Tibial artery (tissue), 4 donors: ENCODE data around the gene SCGB1C2.

Experiments used
- DNase-seq, 2 donors: peaks; one replicate each; pipeline ENCODE4 v3.0.0-alpha.2; 2019
- H3K27ac ChIP-seq, 2 donors: fragments of 200-600 bp; sonication (generic) in 1 of 2; 1 replicate in 1 of 2; 2 replicates in 1 of 2; pipeline ENCODE4 v1.5.1; 2018 to 2019; ENCODE audit warnings: mild to moderate bottlenecking in 1 of 2
- H3K27me3 ChIP-seq, 2 donors: fragments of 200-600 bp; sonication (generic) in 1 of 2; one replicate each; pipeline versions ENCODE4 v1.5.1 to v1.6.0; 2016 to 2019
- H3K36me3 ChIP-seq, 3 donors: fragments of 200-600 bp; sonication (generic) in 2 of 3; one replicate each; pipeline ENCODE4 v1.5.1; 2016 to 2019; ENCODE audit warnings: mild to moderate bottlenecking in 2 of 3
- H3K4me1 ChIP-seq, 4 donors: fragments of 200-600 bp; sonication (generic) in 2 of 4; 1 replicate in 3 of 4; 2 replicates in 1 of 4; pipeline ENCODE4 v1.5.1; 2016 to 2019
- H3K4me3 ChIP-seq, 2 donors: fragments of 200-600 bp; sonication (generic) in 1 of 2; 1 replicate in 1 of 2; 2 replicates in 1 of 2; pipeline ENCODE4 v1.5.1; 2018 to 2019; ENCODE audit warnings: mild to moderate bottlenecking in 2 of 2
- H3K9me3 ChIP-seq, 3 donors: fragments of 200-600 bp; sonication (generic) in 1 of 3; one replicate each; pipeline ENCODE4 v1.5.1; 2016 to 2019
- intact Hi-C: fragments of 100-400 bp; cut with DNase I; formaldehyde crosslinking; loops from one replicate; pipeline ENCODE4 v1.15.0; 2023; ENCODE audit warnings: low total_unique reads
- TF ChIP-seq, protein P1 (sequence below), 2 experiments: fragments of 200-600 bp in 1 of 2; fragments of 450-650 bp in 1 of 2; IDR thresholded peaks; one replicate each; pipeline ENCODE4 v1.5.1; 2017 to 2019; ENCODE audit warnings: antibody characterized with exemption in 2 of 2, mild to moderate bottlenecking in 1 of 2, moderate library complexity in 1 of 2

The SCGB1C2 gene

DNA sequence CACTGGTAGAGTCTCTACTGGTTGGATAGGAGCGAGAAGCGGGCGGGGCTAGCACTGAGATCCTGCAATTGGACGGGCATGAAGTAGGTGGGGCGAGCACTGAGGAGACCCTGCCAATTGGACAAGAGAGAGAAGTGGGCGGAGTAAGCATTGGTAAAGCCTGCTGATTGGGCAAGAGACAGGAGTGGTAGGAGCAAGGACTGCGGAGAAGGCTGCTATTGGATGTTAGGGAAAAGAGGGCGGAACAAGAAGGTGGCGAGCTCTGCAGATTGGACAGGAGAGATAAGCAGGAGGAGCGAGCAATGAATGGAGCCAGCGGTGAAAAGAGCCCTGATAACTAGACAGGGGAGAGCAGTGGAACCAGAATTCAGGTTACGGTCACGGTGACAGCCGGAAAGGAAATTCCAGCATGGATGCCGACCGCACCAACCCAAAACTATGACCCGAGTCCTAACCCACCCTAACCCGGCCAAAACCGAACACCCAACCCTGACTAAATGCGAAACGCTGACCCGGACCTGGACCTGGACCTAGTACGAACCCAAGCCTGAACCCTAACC lies 4.8 kb downstream of the SCGB1C2 start:
- H3K36me3 ChIP-seq = no peaks in the 10 kb centered on the region
- H3K27me3 ChIP-seq = peaks cover 0 to 6% of the 10 kb centered on the region in 2 donors
- intact Hi-C loops = no loop called here
- DNase-seq = peak in 1 of 2 donors; percentile 60
- H3K27ac ChIP-seq = no peak overlapping the region
- peaks cover 0 to 4% (median 1%) of the 10 kb centered on the region in 4 donors for H3K4me1 ChIP-seq
- H3K4me3 ChIP-seq = no peak overlapping the region
- no peaks in the 10 kb centered on the region for H3K9me3 ChIP-seq
- TF ChIP-seq, protein P1, sequence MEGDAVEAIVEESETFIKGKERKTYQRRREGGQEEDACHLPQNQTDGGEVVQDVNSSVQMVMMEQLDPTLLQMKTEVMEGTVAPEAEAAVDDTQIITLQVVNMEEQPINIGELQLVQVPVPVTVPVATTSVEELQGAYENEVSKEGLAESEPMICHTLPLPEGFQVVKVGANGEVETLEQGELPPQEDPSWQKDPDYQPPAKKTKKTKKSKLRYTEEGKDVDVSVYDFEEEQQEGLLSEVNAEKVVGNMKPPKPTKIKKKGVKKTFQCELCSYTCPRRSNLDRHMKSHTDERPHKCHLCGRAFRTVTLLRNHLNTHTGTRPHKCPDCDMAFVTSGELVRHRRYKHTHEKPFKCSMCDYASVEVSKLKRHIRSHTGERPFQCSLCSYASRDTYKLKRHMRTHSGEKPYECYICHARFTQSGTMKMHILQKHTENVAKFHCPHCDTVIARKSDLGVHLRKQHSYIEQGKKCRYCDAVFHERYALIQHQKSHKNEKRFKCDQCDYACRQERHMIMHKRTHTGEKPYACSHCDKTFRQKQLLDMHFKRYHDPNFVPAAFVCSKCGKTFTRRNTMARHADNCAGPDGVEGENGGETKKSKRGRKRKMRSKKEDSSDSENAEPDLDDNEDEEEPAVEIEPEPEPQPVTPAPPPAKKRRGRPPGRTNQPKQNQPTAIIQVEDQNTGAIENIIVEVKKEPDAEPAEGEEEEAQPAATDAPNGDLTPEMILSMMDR (IDR thresholded peaks at IDR 0.05) = no peak

DNA sequence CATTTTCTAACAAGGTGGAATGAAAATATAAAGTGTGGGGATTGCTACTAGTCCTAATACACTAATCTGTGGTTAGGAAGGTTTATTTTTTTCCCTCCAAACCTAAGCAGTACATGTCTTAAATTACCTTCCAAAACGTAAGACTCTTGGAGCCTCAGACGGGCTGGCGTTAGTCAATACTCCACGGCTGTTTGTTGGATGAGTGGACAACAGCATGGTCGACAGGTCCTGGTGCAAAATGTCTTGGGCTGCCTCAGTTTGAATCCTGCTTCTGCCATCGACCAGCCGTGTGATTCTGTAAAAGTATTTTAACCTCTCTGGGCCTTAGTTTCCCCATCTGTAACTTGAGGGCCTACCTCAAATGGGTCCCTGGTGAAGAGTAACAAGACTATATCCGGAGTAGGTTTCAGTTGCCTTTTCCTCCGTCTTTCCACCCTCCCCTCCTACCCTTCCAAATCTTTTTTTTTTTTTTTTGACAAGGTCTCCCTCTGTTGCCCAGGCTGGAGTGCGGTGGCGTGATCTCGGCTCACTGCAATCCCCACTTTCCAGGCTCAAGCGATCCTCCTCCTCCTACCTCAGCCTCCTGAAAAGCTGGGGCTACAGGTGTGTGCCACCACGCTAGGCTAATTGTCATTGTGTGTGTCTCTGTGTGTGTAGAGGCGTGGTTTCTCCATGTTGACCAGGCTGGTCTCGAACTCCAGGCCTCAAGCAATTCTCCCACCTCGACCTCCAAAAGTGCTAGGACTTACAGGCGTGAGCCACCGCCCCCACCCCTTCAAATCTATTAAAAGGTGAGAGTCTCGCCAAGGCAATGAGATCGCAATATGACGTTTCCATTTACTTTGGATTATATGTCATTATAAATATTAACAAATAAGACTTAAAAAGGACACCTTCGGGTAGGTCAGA lies 5.8 kb downstream of the SCGB1C2 start:
- H3K9me3 ChIP-seq = no peaks in the 10 kb centered on the region
- peaks cover 0 to 4% (median 1%) of the 10 kb centered on the region in 4 donors for H3K4me1 ChIP-seq
- H3K27me3 ChIP-seq = peaks cover 0 to 6% of the 10 kb centered on the region in 2 donors
- no peak overlapping the region for H3K4me3 ChIP-seq
- DNase-seq = peak; percentile 16 to 40
- TF ChIP-seq, protein P1 (IDR thresholded peaks at IDR 0.05) = no peak
- no peaks in the 10 kb centered on the region for H3K36me3 ChIP-seq
- H3K27ac ChIP-seq = no peak overlapping the region
- intact Hi-C loops = no loop called here

DNA sequence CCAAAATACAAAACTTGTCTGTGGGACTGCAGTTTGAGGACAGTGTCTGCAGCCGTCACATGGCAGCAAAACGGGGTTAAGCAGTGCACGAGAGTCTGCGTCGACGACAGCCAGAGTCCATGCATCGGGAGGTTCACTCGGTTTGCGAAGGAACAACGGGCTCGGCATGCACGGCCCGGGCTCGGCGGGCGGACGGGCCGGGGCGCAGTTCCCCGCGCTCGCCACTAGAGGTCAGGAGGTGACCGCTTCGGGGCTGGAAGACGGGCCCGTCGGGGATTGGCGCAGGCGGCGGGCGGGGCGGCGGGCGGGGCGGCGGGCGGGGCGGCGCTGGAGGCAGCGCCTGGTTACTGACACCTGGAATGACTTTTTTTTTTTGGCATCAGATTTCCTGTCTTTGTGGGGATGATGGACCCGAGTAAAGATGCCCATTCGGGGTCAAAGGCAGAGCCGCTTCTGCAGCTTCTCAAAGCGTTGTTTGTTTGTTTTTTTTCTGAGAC lies 6.5 kb downstream of the SCGB1C2 start:
- Histone ChIP-seq H3K36me3 (no peaks in the 10 kb centered on the region), H3K27ac (no peak overlapping the region), H3K27me3 (peaks cover 0 to 6% of the 10 kb centered on the region in 2 donors), H3K4me1 (peaks cover 0 to 4% (median 1%) of the 10 kb centered on the region in 4 donors), H3K9me3 (no peaks in the 10 kb centered on the region), H3K4me3 (no peak overlapping the region)
- DNase-seq = peak; percentile 63 to 86
- TF ChIP-seq, protein P1 (IDR thresholded peaks at IDR 0.05) = peak; percentile 77 to 83
- intact Hi-C loops = no loop called here

DNA sequence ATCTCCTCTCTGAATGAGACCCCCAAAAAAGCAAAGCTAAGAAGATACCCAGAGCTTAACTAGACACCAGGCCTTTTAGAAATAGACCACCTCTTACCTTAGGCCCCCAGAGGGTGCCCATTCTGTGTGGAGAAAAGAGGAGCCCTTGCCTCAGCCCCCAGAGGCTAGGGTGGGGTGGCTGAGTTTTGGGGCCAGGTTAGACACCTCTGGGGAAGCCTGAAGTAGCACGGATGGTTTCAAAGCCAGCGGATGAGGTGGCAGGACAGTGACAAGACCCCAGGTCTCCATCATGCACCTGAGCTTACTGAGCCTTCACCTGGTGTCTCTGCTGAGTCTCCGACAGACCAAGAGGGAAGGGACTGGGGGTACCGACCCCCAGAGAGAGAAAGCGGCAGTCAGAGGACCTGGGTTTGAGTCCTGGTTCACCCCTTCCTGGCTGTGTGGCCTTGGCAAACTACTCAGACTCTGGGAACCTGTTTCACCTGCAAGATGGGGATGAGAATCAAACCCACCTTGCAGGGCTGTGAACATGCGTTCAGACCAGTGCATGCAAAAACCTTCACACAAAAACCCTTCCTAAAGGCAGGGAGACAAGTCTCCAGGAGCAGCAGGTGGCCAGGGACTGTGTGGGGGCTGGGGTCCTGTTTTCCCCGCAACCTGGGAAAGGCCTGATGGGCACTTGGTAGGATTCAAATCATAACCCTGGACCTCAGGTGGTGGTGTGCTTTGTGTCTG lies 7.7 kb downstream of the SCGB1C2 start:
- Histone ChIP-seq H3K27ac (no peak overlapping the region), H3K9me3 (no peaks in the 10 kb centered on the region), H3K4me1 (peaks cover 0 to 4% (median 1%) of the 10 kb centered on the region in 4 donors), H3K4me3 (no peak overlapping the region), H3K27me3 (peaks cover 0 to 4% of the 10 kb centered on the region in 2 donors), H3K36me3 (no peaks in the 10 kb centered on the region)
- DNase-seq = peak in 1 of 2 donors; percentile 28
- TF ChIP-seq, protein P1 (IDR thresholded peaks at IDR 0.05) = no peak
- intact Hi-C loops = no loop called here
